NCI-H2081 treated with DMSO at 0.1 percent for 48 hours (cell line): ENCODE data around the gene TMEFF1.
"Not testable (repeated sequence)": the region's sequence is repeated elsewhere in the genome, so short reads cannot be mapped to it uniquely, and the experiment has no call there.

Source experiments
- DNase-seq: peaks from one replicate; lab custom pipeline; 2025; lab: John Stamatoyannopoulos, UW

TMEFF1 gene

GRCh38 chr9:100472788-100473275, at the start of gene TMEFF1:
TMEFF1 (plus strand) TSS chr9:100473149; CDS start chr9:100473545, 396 bp downstream.
- no peak for DNase-seq

- no peak for DNase-seq
Measured at GRCh38 chr9:100425758-100426157, 47.2 kb upstream of the TMEFF1 start.

GRCh38 chr9:100426189-100426529, 46.8 kb upstream of the TMEFF1 start:
- no peak for DNase-seq

- no peak for DNase-seq
Measured at GRCh38 chr9:100426530-100427365, 46.2 kb upstream of the TMEFF1 start, which contains the start of gene MSANTD3. MSANTD3 (plus strand) TSS chr9:100427143; CDS start chr9:100441939, 14,796 bp downstream.

GRCh38 chr9:100427366-100428263, 45.3 kb upstream of the TMEFF1 start:
- no peak for DNase-seq

- DNase-seq: no peak
Measured at GRCh38 chr9:100428871-100429654, 43.9 kb upstream of the TMEFF1 start.

GRCh38 chr9:100430286-100430940, 42.5 kb upstream of the TMEFF1 start:
- no peak for DNase-seq

- no peak for DNase-seq
Measured at GRCh38 chr9:100431886-100432285, 41.1 kb upstream of the TMEFF1 start.

- DNase-seq: no peak
Measured at GRCh38 chr9:100432736-100433135, 40.2 kb upstream of the TMEFF1 start.

- no peak for DNase-seq
Measured at GRCh38 chr9:100436571-100436970, 36.4 kb upstream of the TMEFF1 start.

GRCh38 chr9:100437860-100438805, 34.8 kb upstream of the TMEFF1 start:
- DNase-seq: no peak

- no peak for DNase-seq
Measured at GRCh38 chr9:100440071-100440470, 32.9 kb upstream of the TMEFF1 start.

- DNase-seq: not testable (repeated sequence)
Measured at GRCh38 chr9:100440487-100440886, 32.5 kb upstream of the TMEFF1 start.

GRCh38 chr9:100441911-100442361, 31.0 kb upstream of the TMEFF1 start:
- no peak for DNase-seq

GRCh38 chr9:100443781-100444768, 28.9 kb upstream of the TMEFF1 start:
- no peak for DNase-seq

GRCh38 chr9:100445161-100445902, 27.6 kb upstream of the TMEFF1 start:
- no peak for DNase-seq

- no peak for DNase-seq
Measured at GRCh38 chr9:100445903-100446549, 26.9 kb upstream of the TMEFF1 start.

- no peak for DNase-seq
Measured at GRCh38 chr9:100447041-100447440, 25.9 kb upstream of the TMEFF1 start.
